WERI-Rb-1 (cell line): Measurements from ENCODE around the gene PSAP.

Experiments
- DNase-seq: peaks from one replicate; pipeline ENCODE4 v3.0.0-alpha.2; 2020
- H3K27ac ChIP-seq: fragments of 250-450 bp; sonication (Bioruptor Pico); 2 replicates; pipeline ENCODE4 v1.5.1; 2020; ENCODE audit warnings: mild to moderate bottlenecking, moderate library complexity
- H3K27me3 ChIP-seq: fragments of 250-450 bp; sonication (Bioruptor Pico); 2 replicates; pipeline ENCODE4 v1.5.1; 2021; ENCODE audit warnings: mild to moderate bottlenecking, low read depth, moderate library complexity; ENCODE audit not compliant: insufficient read depth, severe bottlenecking
- H3K36me3 ChIP-seq: fragments of 250-450 bp; sonication (Bioruptor Pico); 2 replicates; pipeline ENCODE4 v1.5.1; 2020; ENCODE audit warnings: mild to moderate bottlenecking, moderate library complexity
- H3K4me3 ChIP-seq: 2 replicates; pipeline ENCODE4 v1.5.1; 2011; ENCODE audit warnings: low read depth, mild to moderate bottlenecking, control low read depth, low read length
- H3K9me3 ChIP-seq: fragments of 250-450 bp; sonication (Bioruptor Pico); 2 replicates; pipeline ENCODE4 v1.5.1; 2021; ENCODE audit warnings: mild to moderate bottlenecking, moderate library complexity; ENCODE audit not compliant: severe bottlenecking
- CTCF ChIP-seq: IDR thresholded peaks from 2 replicates; pipeline ENCODE4 v1.5.1; 2011; ENCODE audit warnings: low read depth, mild to moderate bottlenecking, control low read depth, inconsistent platforms, low read length

PSAP gene

GRCh38 chr10:71838264-71839211 is 12.5 kb downstream of the PSAP start:
- H3K36me3 ChIP-seq: peaks cover 6% of the 10 kb centered on the region
- H3K27ac ChIP-seq: no peak overlapping the region

GRCh38 chr10:71837098-71837827 is 13.8 kb downstream of the PSAP start:
- TF ChIP-seq CTCF: peak; percentile 95
- no peaks in the 10 kb centered on the region for H3K27me3 ChIP-seq
- no peak overlapping the region for H3K4me3 ChIP-seq
- H3K27ac ChIP-seq: peak overlapping the region; percentile 65
- DNase-seq: peak; percentile 71
- peaks cover 16% of the 10 kb centered on the region for H3K36me3 ChIP-seq
- H3K9me3 ChIP-seq: no peaks in the 10 kb centered on the region

More at GRCh38 chr10:71838264-71839211, 12.5 kb downstream of the PSAP start:
- no peak for DNase-seq
- no peak for TF ChIP-seq CTCF
- H3K27me3 ChIP-seq: no peaks in the 10 kb centered on the region
- no peak overlapping the region for H3K4me3 ChIP-seq
- H3K9me3 ChIP-seq: no peaks in the 10 kb centered on the region

DNA sequence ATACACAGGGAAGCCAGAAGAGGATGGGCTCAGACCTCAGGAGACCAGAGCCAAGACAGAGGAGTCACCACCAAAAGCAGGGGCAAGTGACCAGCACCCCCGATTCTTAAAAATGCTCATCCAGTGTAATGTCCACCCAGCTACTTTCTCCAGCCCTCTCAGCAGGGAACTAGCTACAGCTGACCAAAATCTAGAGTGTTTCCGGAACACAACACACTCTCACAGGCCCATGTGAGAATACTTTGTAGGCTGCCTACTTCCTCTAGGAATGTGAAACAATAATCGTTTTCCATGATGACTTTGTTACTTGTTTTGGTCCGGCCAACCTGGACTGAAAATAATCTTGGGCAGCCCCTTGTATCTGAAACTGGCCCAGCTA is 14.5 kb downstream of the PSAP start:
- Histone ChIP-seq H3K27me3 (no peaks in the 10 kb centered on the region), H3K9me3 (no peaks in the 10 kb centered on the region), H3K27ac (peak overlapping the region; percentile 65), H3K4me3 (no peak overlapping the region), H3K36me3 (peaks cover 23% of the 10 kb centered on the region)
- DNase-seq: no peak
- no peak for TF ChIP-seq CTCF

- peak; percentile 74 for DNase-seq
- peak overlapping the region; percentile 65 for H3K27ac ChIP-seq
- no peak overlapping the region for H3K4me3 ChIP-seq
- no peaks in the 10 kb centered on the region for H3K9me3 ChIP-seq
- no peaks in the 10 kb centered on the region for H3K27me3 ChIP-seq
- TF ChIP-seq CTCF: no peak
- H3K36me3 ChIP-seq: peaks cover 29% of the 10 kb centered on the region
Measured at GRCh38 chr10:71835671-71836595, 15.1 kb downstream of the PSAP start.

DNA sequence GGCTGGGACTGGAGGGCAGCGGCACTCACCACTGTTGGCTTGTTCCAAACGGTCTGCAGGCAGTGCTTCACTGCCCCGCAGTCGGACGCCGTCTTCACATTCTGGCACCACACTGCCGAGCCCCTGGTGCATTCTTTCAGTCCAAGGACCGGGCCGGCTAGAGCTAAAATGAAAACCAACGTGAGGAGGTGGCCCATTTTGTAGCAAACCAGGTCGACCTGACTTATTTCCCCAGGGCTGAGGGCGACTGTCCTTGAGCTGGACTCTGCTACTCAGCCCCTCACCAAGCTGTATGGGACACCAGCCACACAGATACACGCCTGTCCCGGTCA is 16.7 kb downstream of the PSAP start:
- Histone ChIP-seq H3K27me3 (no peaks in the 10 kb centered on the region), H3K36me3 (peaks cover 46% of the 10 kb centered on the region), H3K27ac (no peak overlapping the region), H3K9me3 (no peaks in the 10 kb centered on the region), H3K4me3 (no peak overlapping the region)
- no peak for TF ChIP-seq CTCF
- DNase-seq: no peak
